Stimulated activated CD4-positive, alpha-beta T cell treated with anti-CD3 and anti-CD28 coated beads, Interleukin-2, amount 100 ng/mL, for 24 hours (primary cell): ENCODE results near the gene DNM3.
"Not testable (repeated sequence)": the region's sequence is repeated elsewhere in the genome, so short reads cannot be mapped to it uniquely, and the experiment has no call there.

Source experiments
- DNase-seq, 2 donors: peaks; one replicate each; pipeline ENCODE4 v3.0.0-alpha.2; 2020

The DNM3 gene

DNA sequence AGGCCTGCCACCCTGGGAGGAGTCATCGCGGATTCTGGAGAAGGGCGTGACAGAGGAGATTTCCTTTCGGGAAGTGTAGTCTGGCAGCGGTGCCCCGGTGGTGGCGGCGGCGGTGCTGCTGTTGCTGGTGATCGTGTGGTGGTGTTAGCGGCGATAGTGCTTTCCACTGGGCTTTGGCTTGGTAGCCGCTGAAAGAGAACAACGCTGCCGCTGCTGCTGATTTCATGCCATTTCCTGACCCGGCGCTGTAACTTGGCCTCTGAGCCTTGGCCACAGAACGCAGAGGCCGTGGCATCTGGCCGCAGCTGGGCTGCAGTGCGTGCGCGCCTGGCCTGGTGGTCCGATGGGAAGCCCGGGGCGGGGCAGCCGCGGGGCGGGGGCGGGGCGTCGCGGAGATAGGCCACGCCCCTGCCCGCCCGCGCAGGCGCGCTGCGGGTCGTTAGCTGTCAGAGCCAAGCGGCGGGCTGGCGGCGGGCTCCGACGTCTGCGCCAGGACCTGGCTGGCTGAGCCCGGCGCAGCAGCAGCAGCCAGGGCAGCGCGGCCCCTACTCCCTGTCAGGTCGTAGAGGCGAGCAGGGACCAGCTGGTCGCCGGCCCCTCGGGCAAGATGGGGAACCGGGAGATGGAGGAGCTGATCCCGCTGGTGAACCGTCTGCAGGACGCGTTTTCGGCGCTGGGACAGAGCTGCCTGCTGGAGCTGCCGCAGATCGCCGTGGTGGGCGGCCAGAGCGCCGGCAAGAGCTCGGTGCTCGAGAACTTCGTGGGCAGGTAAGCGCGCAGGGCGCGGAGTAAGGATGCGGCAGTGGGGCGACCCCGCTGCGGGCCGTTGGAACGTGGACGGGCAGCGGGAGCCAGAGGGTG is at the start of gene DNM3:
Gene DNM3, plus strand, starts transcription at position 449 of the 861 bp plus-strand sequence. Its CDS starts 159 bp downstream, at position 608.
- DNase-seq = peak; percentile 78 to 79

DNA sequence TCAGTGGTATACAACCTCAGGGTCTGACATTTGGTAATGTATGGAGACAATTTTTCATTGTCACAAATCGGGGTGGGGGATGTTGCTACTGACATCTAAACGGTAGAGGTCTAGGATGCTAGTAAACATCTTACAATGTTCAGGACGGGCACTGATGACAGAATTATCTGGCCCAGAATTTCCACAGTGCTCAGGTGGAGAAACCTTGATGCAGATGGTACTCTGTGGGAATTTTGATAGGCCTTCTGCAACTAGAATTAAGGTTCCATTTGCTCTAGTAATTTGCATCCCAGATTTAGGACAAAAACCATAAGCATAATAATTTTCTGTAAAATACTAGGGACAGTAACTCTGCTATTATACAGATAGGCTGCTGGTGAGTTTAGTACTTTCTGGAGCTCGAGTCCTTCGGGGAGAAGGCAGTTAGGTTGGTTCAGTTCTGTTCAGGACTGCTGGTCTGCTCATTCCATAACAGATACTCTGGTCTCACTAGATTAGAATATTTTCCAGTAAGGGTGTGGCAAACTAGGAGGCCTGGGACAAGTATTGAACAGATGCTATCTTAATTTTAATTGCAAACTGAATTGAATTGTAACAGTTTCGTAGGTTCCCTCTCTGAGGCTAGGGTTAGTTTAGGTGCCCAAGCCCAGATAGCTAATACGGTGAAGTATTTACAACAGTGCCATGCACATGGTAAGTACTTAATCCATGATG is 48.5 kb upstream of the DNM3 start:
- no peak for DNase-seq

GRCh38 chr1:171793636-171794035 is 47.7 kb upstream of the DNM3 start:
- no peak for DNase-seq

GRCh38 chr1:171794085-171794484 is 47.2 kb upstream of the DNM3 start:
- peak; percentile 53 to 60 for DNase-seq

GRCh38 chr1:171796592-171796991 is 44.7 kb upstream of the DNM3 start:
- DNase-seq = no peak

- DNase-seq = no peak
Observed at GRCh38 chr1:171798311-171798710, 43.0 kb upstream of the DNM3 start.

DNA sequence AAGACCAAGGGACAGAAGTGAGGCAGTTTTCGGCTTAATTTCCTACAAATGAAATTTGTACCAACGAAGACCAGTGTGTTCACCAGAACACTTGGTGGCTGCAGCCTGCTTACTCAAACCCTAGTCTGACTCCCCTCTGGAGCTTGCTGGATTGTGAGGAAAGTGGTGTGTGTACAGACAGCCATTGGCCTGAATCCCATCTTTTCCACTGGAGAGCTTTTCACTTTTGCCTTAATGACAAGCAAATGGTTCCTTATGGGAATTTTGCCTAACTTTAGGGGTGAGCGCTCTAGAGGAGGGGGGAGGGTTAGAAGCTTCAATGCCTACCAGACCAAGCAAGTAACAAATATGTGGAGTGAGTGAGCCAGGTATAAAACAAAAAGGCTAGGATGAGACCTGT is 42.5 kb upstream of the DNM3 start:
- no peak for DNase-seq

GRCh38 chr1:171799166-171799565 is 42.1 kb upstream of the DNM3 start:
- no peak for DNase-seq

GRCh38 chr1:171799698-171800097 is 41.6 kb upstream of the DNM3 start:
- not testable (repeated sequence) for DNase-seq

DNA sequence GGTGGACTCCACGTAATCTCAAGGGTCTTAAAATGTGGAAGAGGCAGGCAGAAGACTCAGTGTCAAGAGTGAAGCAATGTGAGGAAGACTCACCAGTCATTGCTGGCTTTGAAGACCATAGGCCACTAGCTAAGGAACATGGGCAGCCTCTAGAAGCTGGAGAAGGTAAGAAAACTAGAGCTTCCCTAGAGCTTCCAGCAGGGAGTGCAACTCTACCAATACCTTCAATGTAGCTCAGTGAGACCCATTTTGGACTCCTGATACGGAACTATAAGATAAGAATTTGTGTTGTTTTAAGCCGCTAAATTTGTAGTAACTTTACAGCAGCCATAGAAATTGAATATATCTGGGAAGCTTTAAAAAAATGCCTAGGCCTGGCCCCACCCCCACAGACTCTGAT is 41.0 kb upstream of the DNM3 start:
- DNase-seq = no peak

DNA sequence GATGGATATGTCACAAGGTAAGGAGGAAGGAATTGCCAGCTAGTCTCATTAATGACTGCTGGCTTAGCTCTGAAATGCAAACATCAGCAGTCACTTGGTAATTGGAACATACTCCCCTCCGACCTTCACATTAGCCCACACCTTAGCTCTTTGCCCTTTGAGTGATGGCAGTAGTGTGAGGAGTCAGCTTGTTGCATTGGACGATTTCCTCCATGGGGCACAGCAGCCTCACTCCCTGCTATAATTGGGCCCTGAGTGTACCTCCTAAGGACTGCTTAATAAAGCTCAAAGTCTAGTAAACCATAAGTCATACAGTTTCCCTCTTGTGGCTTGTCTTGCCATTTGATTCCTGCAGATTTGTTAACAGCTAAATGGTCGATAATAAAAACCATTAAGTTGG is 40.4 kb upstream of the DNM3 start:
- no peak for DNase-seq

- no peak for DNase-seq
Observed at GRCh38 chr1:171801487-171801891, 39.8 kb upstream of the DNM3 start.

DNA sequence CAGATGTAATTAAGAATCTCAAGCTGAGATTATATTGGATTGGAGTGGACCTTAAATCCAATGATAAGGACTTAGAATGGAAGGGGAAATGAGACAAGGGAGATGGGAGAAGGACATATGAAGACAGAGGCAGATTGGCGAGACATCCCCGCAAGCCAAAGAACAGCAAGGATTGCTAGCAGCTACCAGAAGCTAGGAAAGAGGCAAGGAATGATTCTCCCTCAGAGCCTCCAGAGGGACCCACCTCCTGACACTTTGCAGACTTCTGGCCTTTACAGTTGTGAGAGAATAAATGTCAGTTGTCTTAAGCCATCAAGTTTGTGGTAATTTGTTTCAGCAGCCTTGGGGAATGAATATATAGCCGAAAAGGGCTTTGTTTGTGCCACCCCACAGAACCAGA is 39.1 kb upstream of the DNM3 start:
- no peak for DNase-seq

- DNase-seq = no peak
Observed at GRCh38 chr1:171803045-171803444, 38.3 kb upstream of the DNM3 start.

GRCh38 chr1:171803461-171804022 is 37.8 kb upstream of the DNM3 start:
- no peak for DNase-seq

DNA sequence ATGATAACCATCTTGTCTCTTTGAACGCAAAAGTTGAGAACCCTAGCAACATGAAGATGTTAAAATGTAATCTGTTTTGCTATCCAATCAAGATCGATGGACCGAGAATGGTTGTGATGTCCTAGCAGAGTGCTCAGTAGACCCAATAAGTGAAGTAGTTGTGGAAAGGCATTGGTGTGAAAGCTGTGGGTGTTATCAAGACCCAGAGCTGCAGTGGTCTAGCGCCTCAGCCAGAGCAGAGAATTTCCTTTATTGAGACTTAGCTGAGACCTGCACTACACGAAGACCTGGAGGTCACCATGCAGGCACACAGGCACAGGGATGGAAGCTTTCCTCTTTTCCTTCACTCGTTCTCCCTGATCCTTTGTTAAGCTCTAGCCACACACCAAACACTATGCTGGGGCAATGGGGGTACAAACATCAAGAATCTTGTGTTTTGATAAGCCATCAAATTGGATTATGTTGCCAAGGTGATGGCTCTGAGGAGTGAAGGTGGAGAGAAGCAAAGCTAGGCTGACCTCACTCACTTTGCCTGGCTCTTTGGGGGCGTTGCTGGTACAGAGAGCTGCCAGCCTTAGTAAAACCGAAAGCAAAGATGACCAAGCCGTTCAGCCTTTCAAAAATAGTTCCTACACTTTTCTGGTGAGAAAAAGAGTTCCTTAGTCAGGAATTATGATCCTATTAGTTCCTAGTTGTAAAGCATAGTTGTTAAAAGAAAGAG is 35.7 kb upstream of the DNM3 start:
- DNase-seq = no peak

GRCh38 chr1:171807556-171807955 is 33.7 kb upstream of the DNM3 start:
- no peak for DNase-seq

DNA sequence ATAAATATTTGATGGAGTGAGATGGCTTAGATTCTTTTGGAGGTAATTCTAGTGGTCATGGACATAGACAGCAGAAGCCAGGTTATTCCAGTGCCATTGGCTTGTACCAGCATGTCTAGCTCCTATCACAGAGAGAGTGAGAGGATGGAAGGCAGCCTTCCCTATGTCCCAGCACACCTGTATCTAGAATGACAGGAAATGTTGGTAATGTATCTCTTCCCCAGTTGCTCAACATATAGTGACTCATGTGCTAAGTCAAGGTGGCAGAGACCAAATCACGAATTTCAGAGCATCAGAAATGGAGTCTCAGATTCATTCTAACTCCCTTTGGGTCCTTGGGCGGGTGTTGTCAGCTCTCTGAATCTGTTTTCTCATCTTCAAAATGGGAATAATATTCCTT is 31.5 kb upstream of the DNM3 start:
- no peak for DNase-seq

- DNase-seq = no peak
Observed at GRCh38 chr1:171811672-171812071, 29.6 kb upstream of the DNM3 start.

GRCh38 chr1:171814692-171815091 is 26.6 kb upstream of the DNM3 start:
- no peak for DNase-seq

- DNase-seq = no peak
Observed at GRCh38 chr1:171816300-171816901, 24.9 kb upstream of the DNM3 start.

DNA sequence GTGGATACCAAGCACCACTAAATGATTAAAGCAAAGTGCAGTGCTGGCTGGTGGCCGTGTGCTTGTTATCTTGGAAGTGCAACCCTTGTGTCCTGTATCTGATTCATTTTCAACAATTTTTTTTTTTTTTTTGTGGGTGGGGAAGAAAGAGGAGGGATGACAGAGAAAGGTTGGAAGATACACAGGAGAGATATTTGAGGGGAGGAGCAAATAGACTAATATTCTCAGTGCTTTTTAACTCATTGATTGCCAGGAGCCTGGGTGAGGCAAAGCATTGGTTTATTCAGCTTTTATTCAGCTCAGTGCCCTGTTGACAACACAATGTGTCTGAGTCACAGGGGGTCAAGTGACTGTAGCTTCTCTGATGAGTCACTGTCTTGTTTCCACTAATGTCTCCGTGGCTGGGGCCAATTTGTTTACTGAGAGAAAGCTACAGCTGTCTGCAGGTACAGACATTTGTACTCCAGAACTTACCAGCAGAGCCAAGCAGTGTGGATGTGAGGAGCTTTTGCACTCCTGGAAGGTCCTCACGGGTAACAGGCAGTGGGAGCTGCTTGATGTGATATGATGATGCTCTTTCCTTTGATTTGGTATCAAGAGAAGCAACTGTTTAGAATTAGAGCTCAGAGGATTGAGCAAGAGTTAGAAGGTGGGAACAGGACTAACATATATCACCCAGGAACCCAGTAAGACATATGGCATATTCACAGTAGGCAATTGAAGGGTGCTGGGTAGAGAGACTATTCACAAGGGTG is 23.6 kb upstream of the DNM3 start:
- DNase-seq = peak; percentile 21 to 49
